Measurements from ENCODE around the gene PGBD1. TPM values are rescaled to one million over a fixed set of nuclear protein-coding genes. Genes with fewer than 3 reads are reported as not detected.

PGBD1 gene
- total and polyA plus RNA-seq, 2 donors from 2014 or later: 3.0 to 3.1 TPM

DNA sequence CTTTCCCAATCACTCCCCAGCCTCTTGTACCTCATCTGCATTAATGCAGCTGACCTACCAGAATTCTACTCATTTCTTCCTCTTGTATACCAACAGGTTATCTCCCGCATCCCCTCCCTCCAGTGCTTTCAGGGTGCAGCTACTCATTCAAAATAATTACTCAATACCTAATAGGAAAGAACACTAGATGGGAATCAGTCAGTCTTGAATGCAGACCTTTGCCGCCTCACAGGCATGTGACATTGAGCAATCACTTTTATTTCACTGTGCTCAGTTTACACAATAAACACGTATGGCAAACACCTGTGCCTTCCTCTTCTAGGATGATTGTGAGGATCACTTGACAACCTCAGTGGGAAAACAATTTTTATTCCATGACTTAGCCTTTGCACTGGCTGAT lies 41.3 kb downstream of the PGBD1 start:
- Histone ChIP-seq H3K4me3 (ENCODE audit: low read length in 3 of 3) (no peak overlapping the region), H3K36me3 (ENCODE audit: control insufficient read depth in 2 of 3, insufficient read depth in 3 of 3, low read length in 3 of 3) (peaks cover 10 to 20% (median 15%) of the 10 kb centered on the region in 3 donors), H3K9me3 (ENCODE audit: control insufficient read depth in 2 of 3, insufficient read depth in 1 of 3, low read length in 3 of 3) (peaks cover 8 to 27% (median 16%) of the 10 kb centered on the region in 3 donors), H3K27ac (ENCODE audit: low read depth in 2 of 2, low read length in 2 of 2) (no peak overlapping the region), H3K4me1 (ENCODE audit: control insufficient read depth in 2 of 3, insufficient read depth in 2 of 3, low read depth in 1 of 3, low read length in 3 of 3) (no peaks in the 10 kb centered on the region), H3K9ac (ENCODE audit: low read length in 3 of 3) (no peak overlapping the region), H3K27me3 (ENCODE audit: control insufficient read depth, insufficient read depth, low read length) (no peaks in the 10 kb centered on the region)
- FAIRE-seq (no peak), DNase-seq (no peak)
- no peak for TF ChIP-seq CTCF (IDR thresholded peaks at IDR 0.05; ENCODE audit: borderline replicate concordance, extremely low read depth, insufficient read depth)
- intact Hi-C loops (cut with DNase I): no loop called here

- H3K4me1 ChIP-seq (ENCODE audit: control insufficient read depth in 2 of 3, insufficient read depth in 2 of 3, low read depth in 1 of 3, low read length in 3 of 3): no peaks in the 10 kb centered on the region
- H3K36me3 ChIP-seq (ENCODE audit: control insufficient read depth in 2 of 3, insufficient read depth in 3 of 3, low read length in 3 of 3): peaks cover 10 to 21% (median 15%) of the 10 kb centered on the region in 3 donors
- no peak overlapping the region for H3K4me3 ChIP-seq (ENCODE audit: low read length in 3 of 3)
- H3K27me3 ChIP-seq (ENCODE audit: control insufficient read depth, insufficient read depth, low read length): no peaks in the 10 kb centered on the region
- intact Hi-C loops (cut with DNase I): no loop called here
- H3K9ac ChIP-seq (ENCODE audit: low read length in 3 of 3): no peak overlapping the region
- peaks cover 8 to 28% (median 16%) of the 10 kb centered on the region in 3 donors for H3K9me3 ChIP-seq (ENCODE audit: control insufficient read depth in 2 of 3, insufficient read depth in 1 of 3, low read length in 3 of 3)
- no peak for FAIRE-seq
- no peak for TF ChIP-seq CTCF (IDR thresholded peaks at IDR 0.05; ENCODE audit: borderline replicate concordance, extremely low read depth, insufficient read depth)
- no peak overlapping the region for H3K27ac ChIP-seq (ENCODE audit: low read depth in 2 of 2, low read length in 2 of 2)
- no peak for DNase-seq
Observed at GRCh38 chr6:28323813-28324424, 42.5 kb downstream of the PGBD1 start.

- DNase-seq: no peak
- Histone ChIP-seq H3K27ac (ENCODE audit: low read depth in 2 of 2, low read length in 2 of 2) (no peak overlapping the region), H3K4me1 (ENCODE audit: control insufficient read depth in 2 of 3, insufficient read depth in 2 of 3, low read depth in 1 of 3, low read length in 3 of 3) (no peaks in the 10 kb centered on the region), H3K9me3 (ENCODE audit: control insufficient read depth in 2 of 3, insufficient read depth in 1 of 3, low read length in 3 of 3) (peaks cover 8 to 27% (median 16%) of the 10 kb centered on the region in 3 donors), H3K9ac (ENCODE audit: low read length in 3 of 3) (no peak overlapping the region), H3K27me3 (ENCODE audit: control insufficient read depth, insufficient read depth, low read length) (no peaks in the 10 kb centered on the region), H3K36me3 (ENCODE audit: control insufficient read depth in 2 of 3, insufficient read depth in 3 of 3, low read length in 3 of 3) (peaks cover 10 to 21% (median 15%) of the 10 kb centered on the region in 3 donors), H3K4me3 (ENCODE audit: low read length in 3 of 3) (no peak overlapping the region)
- intact Hi-C loops (cut with DNase I): no loop called here
- FAIRE-seq: no peak
- TF ChIP-seq CTCF (IDR thresholded peaks at IDR 0.05; ENCODE audit: borderline replicate concordance, extremely low read depth, insufficient read depth): no peak
Observed at GRCh38 chr6:28326371-28326948, 45.1 kb downstream of the PGBD1 start.

All from kidney (tissue), 14 donors.